HCT116 (cell line): Measurements from ENCODE around the gene PRLR. TPM values are rescaled to one million over a fixed set of nuclear protein-coding genes. Genes with fewer than 3 reads are reported as not detected.

ENCODE experiments used
- ATAC-seq: fragments of 200-7000 bp; cut with Tn5 transposase; 2 replicates; pipeline ENCODE4 v1.9.1; 2020; ENCODE audit warnings: mild to moderate bottlenecking, moderate library complexity
- BruUV-seq: library from RNA; stranded (reverse); fragments of 400-500 nt; replicated peaks from 2 replicates; lab custom pipeline; 2021; lab: Mats Ljungman, UMichigan
- CTCF ChIA-PET: fragments of 300-600 bp; sonication (Branson Sonifier 250); formaldehyde crosslinking; loops from one replicate; lab custom pipeline; 2021; ENCODE audit warnings: antibody characterized with exemption; lab: Charles Lee
- POLR2A ChIA-PET: fragments of 300-600, 350-600 bp; sonication (Branson Sonifier 250); formaldehyde crosslinking; loops from one replicate; lab custom pipeline; 2021; ENCODE audit warnings: antibody characterized with exemption; lab: Charles Lee
- RAD21 ChIA-PET, 2 experiments: fragments of 300-600 bp; sonication (Branson Sonifier 250); formaldehyde crosslinking; loops; one replicate each; lab custom pipeline; 2023; ENCODE audit warnings: low total read pairs in 2 of 2; ENCODE audit not compliant: uncharacterized antibody in 2 of 2, unreplicated experiment in 2 of 2, low non-redundant PET in 1 of 2; lab: Charles Lee
- DNase-seq: peaks from one replicate; pipeline ENCODE4 v3.0.0-alpha.2; 2010; ENCODE audit warnings: low read depth, low spot score
- H2AFZ ChIP-seq: fragments of 200-600 bp; shearing (Covaris generic), sonication (generic); 2 replicates; pipeline ENCODE4 v1.6.1; 2017; ENCODE audit warnings: low read depth, mixed run types, mixed read lengths, antibody characterized with exemption, low read length; ENCODE audit not compliant: poor library complexity, severe bottlenecking
- H3K27ac ChIP-seq: 2 replicates; pipeline ENCODE4 v1.5.1; 2012; ENCODE audit warnings: low read depth, low read length
- H3K27me3 ChIP-seq: fragments of 200-600 bp; sonication (generic); 2 replicates; pipeline ENCODE4 v1.6.1; 2016; ENCODE audit warnings: mixed run types, low read length, mixed read lengths; ENCODE audit not compliant: insufficient read depth
- H3K36me3 ChIP-seq, 2 experiments: fragments of 200-500 bp in 1 of 2; fragments of 200-600 bp in 1 of 2; sonication (Bioruptor generic) in 1 of 2; sonication (generic) in 1 of 2; 2 replicates each; pipeline versions ENCODE4 v1.5.1 to v1.6.1; 2014 to 2016; ENCODE audit warnings: low read length in 2 of 2, inconsistent platforms in 1 of 2, mixed read lengths in 1 of 2, mixed run types in 1 of 2; ENCODE audit not compliant: insufficient read depth in 2 of 2, control insufficient read depth in 1 of 2
- H3K4me1 ChIP-seq, 2 experiments: fragments of 200-600 bp in 1 of 2; sonication (generic) in 1 of 2; 2 replicates each; pipeline versions ENCODE4 v1.5.1 to v1.6.1; 2012 to 2017; ENCODE audit warnings: low read length in 2 of 2, inconsistent platforms in 1 of 2, mild to moderate bottlenecking in 1 of 2, mixed read lengths in 1 of 2, mixed run types in 1 of 2, moderate library complexity in 1 of 2; ENCODE audit not compliant: insufficient read depth in 2 of 2, control insufficient read depth in 1 of 2
- H3K4me2 ChIP-seq: fragments of 200-600 bp; sonication (generic); 2 replicates; pipeline ENCODE4 v1.6.1; 2017; ENCODE audit warnings: mixed run types, low read length, mixed read lengths
- H3K4me3 ChIP-seq, 2 experiments: fragments of 200-600 bp in 1 of 2; sonication (generic) in 1 of 2; replicated peaks in 1 of 2; 2 replicates each; pipeline ENCODE4 v1.5.1; 2011 to 2016; ENCODE audit warnings: low read length in 2 of 2, control low read depth in 1 of 2, low read depth in 1 of 2, mild to moderate bottlenecking in 1 of 2, mixed read lengths in 1 of 2, mixed run types in 1 of 2
- H3K79me2 ChIP-seq: fragments of 200-600 bp; sonication (generic); 2 replicates; pipeline ENCODE4 v1.6.1; 2017; ENCODE audit warnings: mild to moderate bottlenecking, mixed run types, low read length, moderate library complexity, mixed read lengths; ENCODE audit not compliant: insufficient read depth
- H3K9ac ChIP-seq: fragments of 200-600 bp; sonication (generic); 2 replicates; pipeline ENCODE4 v1.6.1; 2016; ENCODE audit warnings: low read length, mixed read lengths
- H3K9me2 ChIP-seq: fragments of 200-600 bp; sonication (generic), shearing (Covaris generic); 2 replicates; pipeline ENCODE4 v1.6.1; 2017; ENCODE audit warnings: mixed run types, mild to moderate bottlenecking, moderate library complexity; ENCODE audit not compliant: insufficient read depth
- H3K9me3 ChIP-seq, 2 experiments: fragments of 200-500 bp in 1 of 2; fragments of 200-600 bp in 1 of 2; sonication (Bioruptor generic) in 1 of 2; sonication (generic) in 1 of 2; 2 replicates each; pipeline ENCODE4 v1.6.1; 2014 to 2017; ENCODE audit warnings: low read length in 2 of 2, mixed read lengths in 2 of 2, inconsistent platforms in 1 of 2, low read depth in 1 of 2, mild to moderate bottlenecking in 1 of 2, mixed run types in 1 of 2, moderate library complexity in 1 of 2; ENCODE audit not compliant: control insufficient read depth in 1 of 2, insufficient read depth in 1 of 2
- H4K20me1 ChIP-seq: fragments of 200-600 bp; sonication (generic), shearing (Covaris generic); 2 replicates; pipeline ENCODE4 v1.6.1; 2017; ENCODE audit warnings: mixed run types, mild to moderate bottlenecking, moderate library complexity; ENCODE audit not compliant: insufficient read depth
- CBX3 ChIP-seq: IDR thresholded peaks from 2 replicates; pipeline ENCODE4 v1.6.1; 2012; ENCODE audit warnings: low read depth
- CEBPB ChIP-seq: IDR thresholded peaks from 2 replicates; pipeline ENCODE4 v1.6.1; 2012; ENCODE audit warnings: low read depth
- EGR1 ChIP-seq: IDR thresholded peaks from 2 replicates; pipeline ENCODE4 v1.6.1; 2012; ENCODE audit warnings: low read depth
- ELF1 ChIP-seq: IDR thresholded peaks from 2 replicates; pipeline ENCODE4 v1.6.1; 2012; ENCODE audit warnings: low read depth, borderline replicate concordance
- EZH2 ChIP-seq: fragments of 200-600 bp; sonication (generic); IDR thresholded peaks from 2 replicates; pipeline ENCODE4 v1.6.1; 2017; ENCODE audit warnings: antibody characterized with exemption, mixed run types
- EZH2phosphoT487 ChIP-seq: fragments of 200-600 bp; IDR thresholded peaks from 2 replicates; pipeline ENCODE4 v1.6.1; 2018; ENCODE audit warnings: antibody characterized with exemption, borderline replicate concordance
- JUND ChIP-seq: IDR thresholded peaks from 2 replicates; pipeline ENCODE4 v1.6.1; 2012
- POLR2A ChIP-seq: IDR thresholded peaks from 2 replicates; pipeline ENCODE4 v1.7.0; 2011; ENCODE audit warnings: borderline replicate concordance; ENCODE audit not compliant: insufficient read depth, insufficient read length; ENCODE audit errors: extremely low read depth
- POLR2AphosphoS5 ChIP-seq: IDR thresholded peaks from 2 replicates; pipeline ENCODE4 v1.6.1; 2011; ENCODE audit warnings: mild to moderate bottlenecking, low read depth, low read length, moderate library complexity
- RAD21 ChIP-seq: IDR thresholded peaks from 2 replicates; pipeline ENCODE4 v1.6.1; 2012; ENCODE audit warnings: low read depth, mild to moderate bottlenecking
- SIN3A ChIP-seq: IDR thresholded peaks from 2 replicates; pipeline ENCODE4 v1.6.1; 2012; ENCODE audit warnings: low read depth
- SP1 ChIP-seq: IDR thresholded peaks from 2 replicates; pipeline ENCODE4 v1.6.1; 2012; ENCODE audit warnings: low read depth
- SRF ChIP-seq: IDR thresholded peaks from 2 replicates; pipeline ENCODE4 v1.6.1; 2012; ENCODE audit warnings: low read depth
- TCF7L2 ChIP-seq: IDR thresholded peaks from 2 replicates; pipeline ENCODE4 v1.7.0; 2011; ENCODE audit warnings: borderline replicate concordance, inconsistent platforms; ENCODE audit not compliant: insufficient read depth, insufficient read length; ENCODE audit errors: extremely low read depth
- YY1 ChIP-seq: IDR thresholded peaks from 2 replicates; pipeline ENCODE4 v1.6.1; 2011; ENCODE audit warnings: low read length, low read depth, moderate library complexity, mild to moderate bottlenecking; ENCODE audit not compliant: insufficient replicate concordance; ENCODE audit errors: extremely low read depth
- ZFX ChIP-seq: fragments of 450-650 bp; IDR thresholded peaks from 2 replicates; pipeline ENCODE4 v1.6.1; 2017
- ZNF274 ChIP-seq: fragments of 200-500 bp; sonication (Bioruptor generic); IDR thresholded peaks from 2 replicates; pipeline ENCODE4 v1.6.1; 2014; ENCODE audit warnings: mild to moderate bottlenecking, low read depth, low read length, inconsistent platforms
- intact Hi-C: fragments of 100-400 bp; cut with micrococcal nuclease; formaldehyde crosslinking; loops from 2 replicates; pipeline ENCODE4 v1.10.0; 2022
- total RNA-seq: library from RNA; stranded (reverse); gene quantifications from one replicate; pipeline ENCODE4 v1.2.1, GENCODE V29; 2021; ENCODE audit not compliant: unreplicated experiment
- TF ChIP-seq, protein P1 (sequence below): IDR thresholded peaks from 2 replicates; pipeline ENCODE4 v1.6.1; 2012
- TF ChIP-seq, protein P2 (sequence below): IDR thresholded peaks from 2 replicates; pipeline ENCODE4 v1.6.1; 2012
- TF ChIP-seq, protein P3 (sequence below): IDR thresholded peaks from 2 replicates; pipeline ENCODE4 v1.6.1; 2011; ENCODE audit warnings: mild to moderate bottlenecking, low read length, moderate library complexity; ENCODE audit not compliant: insufficient replicate concordance; ENCODE audit errors: extremely low read depth
- TF ChIP-seq, protein P4 (sequence below): IDR thresholded peaks from 2 replicates; pipeline ENCODE4 v1.6.1; 2012; ENCODE audit warnings: low read depth

Gene PRLR
- total RNA-seq, 1 experiment from 2014 or later, result 0.10 TPM

DNA sequence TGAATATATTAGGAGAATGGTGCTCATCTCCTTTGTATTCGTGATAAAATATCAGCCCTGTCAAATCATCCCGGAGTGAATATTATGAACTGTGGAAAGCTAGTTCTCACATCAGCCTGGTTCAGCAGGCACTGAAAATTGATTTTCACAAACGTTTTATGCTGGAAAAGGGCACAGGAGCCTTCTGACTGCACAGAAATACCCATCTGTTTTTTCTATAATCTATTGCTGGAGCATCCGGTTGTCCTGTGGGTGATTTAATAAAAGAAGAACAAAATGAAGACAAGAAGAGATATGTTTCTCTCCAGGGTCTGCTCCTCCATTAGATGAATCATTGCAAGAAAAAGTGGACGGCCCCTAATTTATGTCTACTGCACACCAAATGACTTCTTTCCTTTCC, 85.3 kb downstream of the PRLR start (continued):
- no peak for TF ChIP-seq ZNF274
- TF ChIP-seq ZFX, result no peak
- no peak for TF ChIP-seq CBX3
- TF ChIP-seq, all 23 proteins: peak for 0

DNA sequence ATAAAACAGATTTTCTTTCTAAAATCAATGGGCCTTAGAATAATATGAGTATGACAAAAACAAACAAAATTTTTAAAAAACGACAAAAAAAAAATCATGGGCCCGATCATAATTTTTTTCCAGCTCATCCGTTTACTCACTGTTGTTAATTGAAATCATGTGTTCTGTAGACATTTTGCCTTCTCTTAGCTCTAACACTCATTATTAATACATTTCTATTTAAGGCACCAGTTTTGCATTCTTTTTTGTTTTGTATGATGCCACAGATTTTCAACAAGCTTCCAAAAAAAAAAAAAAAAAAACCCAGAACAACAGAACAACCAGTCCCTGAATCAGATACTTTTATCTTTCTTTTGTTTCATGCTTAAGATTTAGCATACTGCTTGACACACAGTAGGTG, 86.4 kb downstream of the PRLR start:
- H3K27ac ChIP-seq, result no peak overlapping the region
- POLR2A ChIA-PET, result no interaction called here
- intact Hi-C loops, result no loop called here
- peaks cover 10% of the 10 kb centered on the region for H3K27me3 ChIP-seq
- no peak overlapping the region for H3K4me2 ChIP-seq
- no peaks in the 10 kb centered on the region for H4K20me1 ChIP-seq
- no peaks in the 10 kb centered on the region for H3K9me3 ChIP-seq
- no peaks in the 10 kb centered on the region for H3K36me3 ChIP-seq
- no peak overlapping the region for H2AFZ ChIP-seq
- H3K9ac ChIP-seq, result no peak overlapping the region
- RAD21 ChIA-PET, result no interaction called here
- no peak overlapping the region for H3K4me3 ChIP-seq
- CTCF ChIA-PET, result no interaction called here
- BruUV-seq, result no TSS peak
- DNase-seq (no peak), ATAC-seq (no peak)
- no peaks in the 10 kb centered on the region for H3K79me2 ChIP-seq
- TF ChIP-seq EZH2phosphoT487 (no peak), POLR2AphosphoS5 (no peak), ELF1 (no peak), JUND (no peak), POLR2A (no peak), TCF7L2 (no peak), SRF (no peak), SIN3A (no peak), EGR1 (no peak), CEBPB (no peak), SP1 (no peak), YY1 (no peak), CBX3 (no peak), EZH2 (no peak), ZFX (no peak), RAD21 (no peak)
- TF ChIP-seq, protein P1, sequence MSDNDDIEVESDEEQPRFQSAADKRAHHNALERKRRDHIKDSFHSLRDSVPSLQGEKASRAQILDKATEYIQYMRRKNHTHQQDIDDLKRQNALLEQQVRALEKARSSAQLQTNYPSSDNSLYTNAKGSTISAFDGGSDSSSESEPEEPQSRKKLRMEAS, result no peak
- TF ChIP-seq, protein P2, sequence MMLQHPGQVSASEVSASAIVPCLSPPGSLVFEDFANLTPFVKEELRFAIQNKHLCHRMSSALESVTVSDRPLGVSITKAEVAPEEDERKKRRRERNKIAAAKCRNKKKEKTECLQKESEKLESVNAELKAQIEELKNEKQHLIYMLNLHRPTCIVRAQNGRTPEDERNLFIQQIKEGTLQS, result no peak
- TF ChIP-seq, protein P3, sequence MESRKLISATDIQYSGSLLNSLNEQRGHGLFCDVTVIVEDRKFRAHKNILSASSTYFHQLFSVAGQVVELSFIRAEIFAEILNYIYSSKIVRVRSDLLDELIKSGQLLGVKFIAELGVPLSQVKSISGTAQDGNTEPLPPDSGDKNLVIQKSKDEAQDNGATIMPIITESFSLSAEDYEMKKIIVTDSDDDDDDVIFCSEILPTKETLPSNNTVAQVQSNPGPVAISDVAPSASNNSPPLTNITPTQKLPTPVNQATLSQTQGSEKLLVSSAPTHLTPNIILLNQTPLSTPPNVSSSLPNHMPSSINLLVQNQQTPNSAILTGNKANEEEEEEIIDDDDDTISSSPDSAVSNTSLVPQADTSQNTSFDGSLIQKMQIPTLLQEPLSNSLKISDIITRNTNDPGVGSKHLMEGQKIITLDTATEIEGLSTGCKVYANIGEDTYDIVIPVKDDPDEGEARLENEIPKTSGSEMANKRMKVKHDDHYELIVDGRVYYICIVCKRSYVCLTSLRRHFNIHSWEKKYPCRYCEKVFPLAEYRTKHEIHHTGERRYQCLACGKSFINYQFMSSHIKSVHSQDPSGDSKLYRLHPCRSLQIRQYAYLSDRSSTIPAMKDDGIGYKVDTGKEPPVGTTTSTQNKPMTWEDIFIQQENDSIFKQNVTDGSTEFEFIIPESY, result no peak
- TF ChIP-seq, protein P4, sequence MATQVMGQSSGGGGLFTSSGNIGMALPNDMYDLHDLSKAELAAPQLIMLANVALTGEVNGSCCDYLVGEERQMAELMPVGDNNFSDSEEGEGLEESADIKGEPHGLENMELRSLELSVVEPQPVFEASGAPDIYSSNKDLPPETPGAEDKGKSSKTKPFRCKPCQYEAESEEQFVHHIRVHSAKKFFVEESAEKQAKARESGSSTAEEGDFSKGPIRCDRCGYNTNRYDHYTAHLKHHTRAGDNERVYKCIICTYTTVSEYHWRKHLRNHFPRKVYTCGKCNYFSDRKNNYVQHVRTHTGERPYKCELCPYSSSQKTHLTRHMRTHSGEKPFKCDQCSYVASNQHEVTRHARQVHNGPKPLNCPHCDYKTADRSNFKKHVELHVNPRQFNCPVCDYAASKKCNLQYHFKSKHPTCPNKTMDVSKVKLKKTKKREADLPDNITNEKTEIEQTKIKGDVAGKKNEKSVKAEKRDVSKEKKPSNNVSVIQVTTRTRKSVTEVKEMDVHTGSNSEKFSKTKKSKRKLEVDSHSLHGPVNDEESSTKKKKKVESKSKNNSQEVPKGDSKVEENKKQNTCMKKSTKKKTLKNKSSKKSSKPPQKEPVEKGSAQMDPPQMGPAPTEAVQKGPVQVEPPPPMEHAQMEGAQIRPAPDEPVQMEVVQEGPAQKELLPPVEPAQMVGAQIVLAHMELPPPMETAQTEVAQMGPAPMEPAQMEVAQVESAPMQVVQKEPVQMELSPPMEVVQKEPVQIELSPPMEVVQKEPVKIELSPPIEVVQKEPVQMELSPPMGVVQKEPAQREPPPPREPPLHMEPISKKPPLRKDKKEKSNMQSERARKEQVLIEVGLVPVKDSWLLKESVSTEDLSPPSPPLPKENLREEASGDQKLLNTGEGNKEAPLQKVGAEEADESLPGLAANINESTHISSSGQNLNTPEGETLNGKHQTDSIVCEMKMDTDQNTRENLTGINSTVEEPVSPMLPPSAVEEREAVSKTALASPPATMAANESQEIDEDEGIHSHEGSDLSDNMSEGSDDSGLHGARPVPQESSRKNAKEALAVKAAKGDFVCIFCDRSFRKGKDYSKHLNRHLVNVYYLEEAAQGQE, result no peak
- H3K4me1 ChIP-seq, result no peaks in the 10 kb centered on the region
- H3K9me2 ChIP-seq, result no peaks in the 10 kb centered on the region
